Measurements from ENCODE around the gene BBS9.
"Not testable (repeated sequence)": the region's sequence is repeated elsewhere in the genome, so short reads cannot be mapped to it uniquely, and the experiment has no call there.

The BBS9 gene

GRCh38 chr7:33509206-33509605 is 379.8 kb downstream of the BBS9 start:
- no peak for DNase-seq

- no peak for DNase-seq
Measured at GRCh38 chr7:33511778-33512177, 382.4 kb downstream of the BBS9 start.

- no peak for DNase-seq
Measured at GRCh38 chr7:33516568-33516967, 387.2 kb downstream of the BBS9 start.

- no peak for DNase-seq
Measured at GRCh38 chr7:33517191-33517590, 387.8 kb downstream of the BBS9 start.

- not testable (repeated sequence) for DNase-seq
Measured at GRCh38 chr7:33527008-33527407, 397.6 kb downstream of the BBS9 start.

- not testable (repeated sequence) for DNase-seq
Measured at GRCh38 chr7:33527613-33528012, 398.2 kb downstream of the BBS9 start.

GRCh38 chr7:33529070-33529469 is 399.7 kb downstream of the BBS9 start:
- no peak for DNase-seq

GRCh38 chr7:33530664-33531063 is 401.3 kb downstream of the BBS9 start:
- DNase-seq, result no peak

GRCh38 chr7:33531888-33532287 is 402.5 kb downstream of the BBS9 start:
- no peak for DNase-seq

- DNase-seq, result no peak
Measured at GRCh38 chr7:33534833-33535232, 405.5 kb downstream of the BBS9 start.

- DNase-seq, result no peak
Measured at GRCh38 chr7:33535989-33536388, 406.6 kb downstream of the BBS9 start.

GRCh38 chr7:33536398-33537103 is 407.2 kb downstream of the BBS9 start:
- DNase-seq, result no peak

- no peak for DNase-seq
Measured at GRCh38 chr7:33537104-33537477, 407.7 kb downstream of the BBS9 start.

GRCh38 chr7:33539198-33539597 is 409.8 kb downstream of the BBS9 start:
- no peak for DNase-seq

- no peak for DNase-seq
Measured at GRCh38 chr7:33539659-33540400, 410.5 kb downstream of the BBS9 start.

- DNase-seq, result no peak
Measured at GRCh38 chr7:33547880-33548279, 418.5 kb downstream of the BBS9 start.

GRCh38 chr7:33550363-33550762 is 421.0 kb downstream of the BBS9 start:
- no peak for DNase-seq

GRCh38 chr7:33550979-33551378 is 421.6 kb downstream of the BBS9 start:
- DNase-seq, result no peak

- DNase-seq, result no peak
Measured at GRCh38 chr7:33554046-33554445, 424.7 kb downstream of the BBS9 start.

GRCh38 chr7:33554576-33554975 is 425.2 kb downstream of the BBS9 start:
- DNase-seq, result no peak

- DNase-seq, result no peak
Measured at GRCh38 chr7:33556472-33556871, 427.1 kb downstream of the BBS9 start.

- DNase-seq, result no peak
Measured at GRCh38 chr7:33558549-33559323, 429.4 kb downstream of the BBS9 start.

- no peak for DNase-seq
Measured at GRCh38 chr7:33559324-33559710, 430.0 kb downstream of the BBS9 start.

GRCh38 chr7:33562996-33563395 is 433.6 kb downstream of the BBS9 start:
- DNase-seq, result no peak

Data from suppressor macrophage treated with lipopolysaccharide for 4 hours (primary cell).